HG03045 (cell line): ENCODE results near the gene RBM26.

ENCODE experiments used
- ATAC-seq: cut with Tn5 transposase; IDR thresholded peaks from one replicate; pipeline ENCODE4 v1.9.1; 2021; ENCODE audit warnings: mild to moderate bottlenecking, moderate library complexity; ENCODE audit not compliant: unreplicated experiment

The RBM26 gene

GRCh38 chr13:79423801-79424642 lies 18.0 kb upstream of the RBM26 start:
- ATAC-seq: no peak

- no peak for ATAC-seq
These were observed 17.3 kb upstream of the RBM26 start for GRCh38 chr13:79423340-79423739.

GRCh38 chr13:79419365-79419764 lies 13.3 kb upstream of the RBM26 start:
- ATAC-seq: no peak

- ATAC-seq: no peak
These were observed 11.7 kb upstream of the RBM26 start for GRCh38 chr13:79417741-79418140.

- no peak for ATAC-seq
These were observed 7.5 kb upstream of the RBM26 start for GRCh38 chr13:79413521-79413920.

- ATAC-seq: no peak
These were observed 3.8 kb upstream of the RBM26 start for GRCh38 chr13:79409828-79410227.

GRCh38 chr13:79407349-79407979 lies 1.4 kb upstream of the RBM26 start:
- no peak for ATAC-seq

- peak; percentile 32 for ATAC-seq
These were observed 498 bp upstream of the RBM26 start for GRCh38 chr13:79406597-79406908.

GRCh38 chr13:79405501-79405830 lies 589 bp downstream of the RBM26 start:
- ATAC-seq: peak; percentile 10

GRCh38 chr13:79404985-79405384 lies 1.1 kb downstream of the RBM26 start:
- ATAC-seq: no peak

- ATAC-seq: no peak
These were observed 1.7 kb downstream of the RBM26 start for GRCh38 chr13:79404361-79404760.

GRCh38 chr13:79403113-79403512 lies 2.9 kb downstream of the RBM26 start:
- ATAC-seq: no peak

GRCh38 chr13:79402679-79403078 lies 3.4 kb downstream of the RBM26 start:
- no peak for ATAC-seq

- no peak for ATAC-seq
These were observed 3.9 kb downstream of the RBM26 start for GRCh38 chr13:79402074-79402635.

- ATAC-seq: no peak
These were observed 4.6 kb downstream of the RBM26 start for GRCh38 chr13:79401259-79402070.

GRCh38 chr13:79398915-79399314 lies 7.1 kb downstream of the RBM26 start:
- no peak for ATAC-seq

GRCh38 chr13:79398127-79398526 lies 7.9 kb downstream of the RBM26 start:
- ATAC-seq: no peak

- no peak for ATAC-seq
These were observed 10.2 kb downstream of the RBM26 start for GRCh38 chr13:79395881-79396280.

GRCh38 chr13:79393564-79394249 lies 12.3 kb downstream of the RBM26 start:
- peak; percentile 74 for ATAC-seq

- ATAC-seq: peak; percentile 64
These were observed 13.0 kb downstream of the RBM26 start for GRCh38 chr13:79392882-79393563.
